Memory B cell (primary cell): ENCODE results near the gene S100A2.

Experiments
- ATAC-seq: fragments of 150-1000 bp; cut with Tn5 transposase; 2 replicates; pipeline ENCODE4 v1.10.0; 2021; ENCODE audit warnings: low read depth, mild to moderate bottlenecking, moderate library complexity
- DNase-seq, 2 donors: peaks; one replicate each; pipeline ENCODE4 v3.0.0; 2022; ENCODE audit warnings: low spot score in 2 of 2
- H3K27ac Mint-ChIP-seq: one replicate; pipeline ENCODE4 v1.8.0; 2022; ENCODE audit warnings: mild to moderate bottlenecking, moderate library complexity, mixed read lengths
- H3K27me3 Mint-ChIP-seq: one replicate; pipeline ENCODE4 v1.8.0; 2022; ENCODE audit warnings: mixed read lengths
- H3K36me3 Mint-ChIP-seq: one replicate; pipeline ENCODE4 v1.8.0; 2022; ENCODE audit warnings: mild to moderate bottlenecking, mixed read lengths
- H3K4me1 Mint-ChIP-seq: one replicate; pipeline ENCODE4 v1.8.0; 2022; ENCODE audit warnings: mixed read lengths
- H3K4me3 Mint-ChIP-seq: one replicate; pipeline ENCODE4 v1.8.0; 2022; ENCODE audit warnings: mild to moderate bottlenecking, moderate library complexity, mixed read lengths
- H3K9me3 Mint-ChIP-seq: one replicate; pipeline ENCODE4 v1.8.0; 2022; ENCODE audit warnings: mixed read lengths

S100A2 gene

DNA sequence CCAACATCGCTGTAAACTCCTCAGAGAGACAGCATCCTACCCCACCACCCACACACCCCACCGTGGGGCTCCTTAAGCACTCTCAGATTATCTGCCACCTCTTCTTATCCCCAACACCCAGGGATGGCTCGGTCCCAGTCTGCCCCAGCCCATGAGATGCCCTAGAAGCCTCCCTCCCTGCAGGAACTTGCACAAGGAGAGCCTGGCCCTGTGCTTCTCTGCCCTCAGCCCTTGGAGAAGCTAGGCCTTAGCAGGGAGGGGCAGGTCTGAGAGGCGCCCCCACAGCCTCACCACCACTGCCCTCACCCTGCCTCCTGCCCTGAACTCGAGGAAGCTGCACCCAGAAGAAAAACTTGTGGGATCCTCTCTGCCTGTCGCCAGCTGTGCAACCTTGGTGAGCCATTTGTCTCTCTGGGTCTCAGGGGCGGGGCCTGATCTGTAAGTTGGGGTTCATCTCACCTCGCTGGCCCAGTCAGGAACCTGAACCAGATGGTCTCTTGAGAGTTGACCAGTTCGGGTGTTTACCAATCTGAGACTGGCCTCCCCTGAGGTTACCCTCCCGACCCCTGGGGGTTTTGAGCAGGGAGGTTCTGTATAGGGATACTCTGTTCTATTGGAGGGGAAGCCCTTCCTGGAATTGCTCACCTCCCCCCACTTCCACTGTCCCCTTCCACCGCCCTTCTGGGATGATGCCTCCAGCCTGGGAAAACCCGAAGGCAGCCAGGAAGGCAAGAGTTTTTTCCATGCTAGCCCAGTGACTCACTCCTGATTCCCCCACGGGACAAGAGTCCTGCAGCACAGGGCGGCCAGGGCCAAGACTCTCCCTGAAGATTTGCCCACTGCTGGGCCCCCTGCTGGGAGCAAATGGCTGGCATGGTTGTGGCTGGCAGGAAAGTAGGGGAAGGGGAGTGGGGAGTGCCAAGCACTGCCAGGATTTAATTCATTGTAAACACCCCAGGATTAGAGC lies 16.6 kb downstream of the S100A2 start, which contains the start of gene S100A3:
Gene S100A3, minus strand, starts transcription at position 537 of the 967 bp plus-strand sequence. CDS start 773 bp downstream, outside the sequence.
- Mint-ChIP-seq H3K4me3 (no peak within 1 kb of the TSS), H3K27ac (no peak within 1 kb of the TSS)

DNA sequence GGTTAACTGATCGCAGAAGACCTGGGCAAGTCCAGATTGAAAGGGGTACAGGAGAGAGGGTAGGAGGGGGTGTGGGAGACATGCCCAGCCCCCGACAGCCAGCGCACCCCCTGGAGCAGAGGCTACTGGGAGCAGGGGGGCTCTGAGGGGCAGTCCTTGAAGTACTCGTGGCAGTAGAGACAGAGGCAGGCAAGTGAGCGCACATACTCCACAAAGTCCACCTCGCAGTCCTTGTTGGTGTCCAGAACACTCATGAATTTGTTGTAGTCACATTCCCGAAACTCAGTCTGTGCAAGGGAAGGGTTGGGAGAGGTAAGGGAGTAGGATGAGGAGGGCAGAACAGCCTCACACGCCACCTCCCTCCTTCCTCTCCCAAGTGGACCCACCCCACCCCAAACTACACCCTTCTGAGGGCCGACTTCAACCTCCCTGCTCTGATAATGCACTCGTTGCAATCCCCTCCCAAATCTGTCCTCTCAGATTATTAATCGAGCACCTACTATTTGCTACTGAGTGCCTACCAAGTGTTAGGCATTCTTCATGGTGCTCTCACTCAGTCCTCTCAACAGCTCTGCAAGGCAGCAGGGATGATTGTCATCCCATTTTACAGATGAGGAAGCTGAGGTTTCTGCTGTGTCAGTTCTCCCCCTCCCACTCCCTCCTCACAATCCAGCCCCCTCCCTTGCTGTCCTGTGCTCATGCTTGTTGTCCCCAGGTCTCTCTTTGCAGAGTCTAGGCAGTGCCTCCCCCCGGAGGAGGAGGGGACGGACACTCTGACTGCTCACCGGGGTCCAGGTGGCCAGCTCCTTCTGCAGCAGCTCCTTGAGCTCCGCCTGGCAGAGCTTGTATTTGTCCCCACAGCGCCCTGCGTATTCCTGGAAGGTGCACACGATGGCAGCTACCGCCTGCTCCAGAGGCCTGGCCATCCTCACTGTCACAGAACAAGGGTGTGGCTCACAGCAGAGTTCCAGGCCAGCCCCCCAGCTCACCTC lies 17.8 kb downstream of the S100A2 start:
- Mint-ChIP-seq H3K27ac (no peak overlapping the region), H3K4me1 (peaks cover 26% of the 10 kb centered on the region), H3K9me3 (no peaks in the 10 kb centered on the region), H3K36me3 (peaks cover 4% of the 10 kb centered on the region), H3K27me3 (peaks cover 2% of the 10 kb centered on the region), H3K4me3 (no peak overlapping the region)
- ATAC-seq (no peak), DNase-seq (no peak)

More for the DNA sequence above, 16.6 kb downstream of the S100A2 start, which contains the start of gene S100A3:
- Mint-ChIP-seq H3K4me1 (peaks cover 24% of the 10 kb centered on the region), H3K36me3 (peaks cover 2% of the 10 kb centered on the region), H3K27me3 (peaks cover 2% of the 10 kb centered on the region), H3K9me3 (no peaks in the 10 kb centered on the region)
- DNase-seq: no peak
- no peak for ATAC-seq

DNA sequence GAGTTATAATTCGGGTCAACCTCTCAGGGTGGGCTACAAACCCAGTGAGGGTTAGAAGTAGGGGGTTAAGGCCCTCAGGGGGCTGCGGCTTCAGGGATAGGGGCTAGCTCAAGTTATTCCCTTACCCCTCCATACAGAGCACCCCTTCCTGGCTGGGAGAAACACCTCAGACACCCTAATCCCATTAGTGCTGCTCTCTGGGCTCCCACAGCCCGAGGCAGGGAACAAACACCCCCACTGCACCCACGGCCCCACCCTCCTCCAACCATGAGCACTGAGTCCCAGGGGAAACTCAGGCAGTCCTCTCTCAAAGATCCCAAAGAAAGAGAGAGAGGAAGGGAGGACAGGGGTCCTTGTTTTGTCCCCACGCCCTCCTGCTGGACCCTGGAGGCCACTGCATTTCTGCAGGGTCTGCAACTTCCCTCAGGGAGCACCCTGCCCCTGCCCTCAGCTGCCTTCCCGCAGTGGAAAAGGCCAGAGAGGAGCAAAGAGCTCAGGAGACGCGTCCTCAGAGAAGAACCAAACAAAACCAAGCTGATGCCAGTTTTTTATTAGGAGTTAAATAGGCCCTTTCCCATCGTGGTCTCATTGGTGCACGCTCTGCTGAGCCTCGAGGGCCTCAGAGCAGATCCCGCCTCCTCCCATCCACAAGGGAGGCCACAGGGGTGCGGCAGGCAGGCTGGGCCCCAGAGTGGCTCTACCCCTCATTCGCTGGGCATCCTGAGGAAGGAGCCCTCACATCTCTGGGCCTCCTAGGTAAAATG lies 18.7 kb downstream of the S100A2 start:
- Mint-ChIP-seq H3K4me1 (peaks cover 29% of the 10 kb centered on the region), H3K36me3 (peaks cover 4% of the 10 kb centered on the region), H3K27me3 (peaks cover 2% of the 10 kb centered on the region), H3K4me3 (no peak overlapping the region), H3K27ac (no peak overlapping the region), H3K9me3 (no peaks in the 10 kb centered on the region)
- DNase-seq (no peak), ATAC-seq (no peak)

DNA sequence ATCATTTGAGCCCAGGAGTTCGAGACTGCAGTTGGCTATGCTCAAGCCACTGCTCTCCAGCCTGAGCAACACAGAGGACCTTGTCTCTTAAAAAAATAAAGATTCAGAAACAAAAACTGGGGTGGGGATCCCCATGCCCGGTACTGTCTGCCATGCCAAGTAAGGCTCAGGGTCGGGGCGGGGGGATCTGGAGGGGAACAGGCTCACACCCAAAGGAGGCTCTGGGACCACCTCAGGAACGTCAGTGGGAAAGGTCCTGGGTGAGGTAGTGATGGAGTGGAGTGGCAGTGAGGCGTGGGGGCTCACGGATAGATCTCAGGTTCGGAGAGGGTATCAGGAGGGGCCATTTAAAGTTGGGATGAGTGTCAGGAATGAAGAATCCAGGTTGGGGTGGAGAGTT lies 19.3 kb downstream of the S100A2 start:
- H3K4me1 Mint-ChIP-seq: peaks cover 35% of the 10 kb centered on the region
- no peak overlapping the region for H3K27ac Mint-ChIP-seq
- peaks cover 4% of the 10 kb centered on the region for H3K36me3 Mint-ChIP-seq
- H3K9me3 Mint-ChIP-seq: no peaks in the 10 kb centered on the region
- H3K4me3 Mint-ChIP-seq: peak overlapping the region; percentile 24
- DNase-seq (no peak), ATAC-seq (no peak)
- H3K27me3 Mint-ChIP-seq: peaks cover 2% of the 10 kb centered on the region

DNA sequence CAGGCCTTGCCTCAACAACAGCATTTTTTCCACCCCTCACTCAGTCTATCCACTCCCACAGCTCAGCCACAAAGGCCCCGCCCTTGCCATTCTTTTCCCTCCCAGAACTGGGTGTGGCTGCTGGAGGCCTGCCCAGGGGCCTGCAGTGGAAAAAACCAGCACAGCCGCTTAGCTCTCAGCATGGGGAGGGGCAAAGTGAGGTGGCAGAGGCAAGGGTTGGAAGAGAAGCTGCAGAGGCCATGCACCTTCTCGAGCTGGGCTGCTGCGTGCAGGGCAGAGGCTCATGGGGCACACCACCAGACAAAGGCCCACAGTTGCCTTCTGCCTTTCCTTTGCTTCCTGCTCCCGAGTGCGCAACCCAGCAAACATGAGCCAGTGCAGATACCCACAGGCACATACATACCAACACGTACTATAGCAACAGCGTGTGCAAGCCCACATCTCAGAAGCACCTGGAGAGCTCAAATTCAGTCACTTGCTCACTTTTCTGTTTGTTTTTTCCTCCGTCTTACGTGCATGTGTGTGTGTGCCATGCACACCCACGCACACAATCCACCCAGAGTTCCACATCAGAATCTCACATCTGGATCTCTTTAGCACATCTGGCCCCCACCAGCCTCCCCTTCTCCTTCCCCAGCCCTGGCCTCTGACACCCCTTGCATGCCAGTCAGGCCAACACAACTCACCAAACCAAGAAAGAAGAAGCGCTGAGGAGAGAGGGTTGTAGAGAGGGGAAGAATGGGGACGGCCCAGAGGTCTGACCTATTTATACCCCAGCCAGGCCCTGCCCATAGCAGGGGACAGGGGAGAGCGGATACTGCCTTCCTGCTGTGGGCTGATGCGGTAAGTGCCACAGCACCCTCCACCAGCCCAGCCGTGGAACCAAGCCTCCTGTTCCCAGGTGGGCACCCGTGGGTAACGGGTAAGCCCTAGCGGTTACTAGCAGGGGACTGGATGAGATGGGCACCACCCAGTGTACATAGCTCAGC lies 20.3 kb downstream of the S100A2 start, which contains the start of gene S100A4:
Gene S100A4, minus strand, starts transcription at position 740 of the 989 bp plus-strand sequence. CDS start 1,012 bp downstream, outside the sequence.
- Mint-ChIP-seq H3K36me3 (peaks cover 4% of the 10 kb centered on the region), H3K4me3 (peak within 1 kb of the TSS; percentile 91), H3K9me3 (no peaks in the 10 kb centered on the region), H3K27ac (peak within 1 kb of the TSS; percentile 90), H3K4me1 (peaks cover 45% of the 10 kb centered on the region), H3K27me3 (peaks cover 2% of the 10 kb centered on the region)
- DNase-seq (peak in 1 of 2 donors; percentile 32), ATAC-seq (peak; percentile 64)

DNA sequence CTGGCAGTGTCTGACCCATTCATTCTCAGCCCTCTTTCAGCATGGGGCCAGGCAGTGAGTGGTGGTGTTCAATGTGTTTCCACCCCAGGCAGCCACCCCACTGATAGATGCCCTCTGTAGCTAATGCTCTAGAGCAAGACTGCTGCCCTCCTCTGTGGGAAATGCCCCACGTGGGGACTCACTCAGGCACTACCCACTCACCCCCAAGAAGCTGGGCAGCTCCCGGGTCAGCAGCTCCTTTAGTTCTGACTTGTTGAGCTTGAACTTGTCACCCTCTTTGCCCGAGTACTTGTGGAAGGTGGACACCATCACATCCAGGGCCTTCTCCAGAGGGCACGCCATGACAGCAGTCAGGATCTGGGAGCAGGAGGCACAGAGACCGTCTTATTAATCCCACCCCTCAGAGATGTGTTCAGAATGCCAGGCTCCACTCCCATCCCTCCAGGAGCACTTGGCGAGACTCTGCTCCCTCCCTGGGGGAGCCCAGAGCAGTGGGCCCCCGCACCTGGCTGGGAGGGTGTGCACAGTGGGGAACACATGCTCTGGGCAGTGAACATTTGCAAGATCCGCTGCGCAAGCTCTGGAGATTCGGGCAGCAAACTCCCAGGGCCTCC lies 21.1 kb downstream of the S100A2 start:
- peak overlapping the region; percentile 91 for H3K4me3 Mint-ChIP-seq
- DNase-seq: no peak
- H3K4me1 Mint-ChIP-seq: peaks cover 53% of the 10 kb centered on the region
- peak overlapping the region; percentile 90 for H3K27ac Mint-ChIP-seq
- no peaks in the 10 kb centered on the region for H3K9me3 Mint-ChIP-seq
- H3K27me3 Mint-ChIP-seq: no peaks in the 10 kb centered on the region
- peaks cover 4% of the 10 kb centered on the region for H3K36me3 Mint-ChIP-seq
- ATAC-seq: no peak

DNA sequence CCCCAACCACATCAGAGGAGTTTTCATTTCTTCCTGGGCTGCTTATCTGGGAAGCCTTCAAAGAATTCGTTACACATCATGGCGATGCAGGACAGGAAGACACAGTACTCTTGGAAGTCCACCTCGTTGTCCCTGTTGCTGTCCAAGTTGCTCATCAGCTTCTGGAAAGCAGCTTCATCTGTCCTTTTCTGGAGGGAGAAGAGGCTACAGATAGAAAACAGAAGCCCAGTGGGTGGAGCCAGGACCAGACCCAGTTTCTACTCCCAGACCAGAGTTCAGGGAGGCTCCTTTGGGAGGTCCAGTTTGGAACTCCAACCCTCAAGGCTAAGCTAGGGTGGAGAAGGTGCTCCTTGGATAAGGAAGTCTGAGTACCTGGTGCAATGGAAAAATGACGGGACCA lies 21.9 kb downstream of the S100A2 start:
- Mint-ChIP-seq H3K27me3 (no peaks in the 10 kb centered on the region), H3K4me3 (no peak overlapping the region), H3K9me3 (no peaks in the 10 kb centered on the region), H3K4me1 (peaks cover 55% of the 10 kb centered on the region), H3K27ac (no peak overlapping the region), H3K36me3 (peaks cover 4% of the 10 kb centered on the region)
- DNase-seq (no peak), ATAC-seq (no peak)

DNA sequence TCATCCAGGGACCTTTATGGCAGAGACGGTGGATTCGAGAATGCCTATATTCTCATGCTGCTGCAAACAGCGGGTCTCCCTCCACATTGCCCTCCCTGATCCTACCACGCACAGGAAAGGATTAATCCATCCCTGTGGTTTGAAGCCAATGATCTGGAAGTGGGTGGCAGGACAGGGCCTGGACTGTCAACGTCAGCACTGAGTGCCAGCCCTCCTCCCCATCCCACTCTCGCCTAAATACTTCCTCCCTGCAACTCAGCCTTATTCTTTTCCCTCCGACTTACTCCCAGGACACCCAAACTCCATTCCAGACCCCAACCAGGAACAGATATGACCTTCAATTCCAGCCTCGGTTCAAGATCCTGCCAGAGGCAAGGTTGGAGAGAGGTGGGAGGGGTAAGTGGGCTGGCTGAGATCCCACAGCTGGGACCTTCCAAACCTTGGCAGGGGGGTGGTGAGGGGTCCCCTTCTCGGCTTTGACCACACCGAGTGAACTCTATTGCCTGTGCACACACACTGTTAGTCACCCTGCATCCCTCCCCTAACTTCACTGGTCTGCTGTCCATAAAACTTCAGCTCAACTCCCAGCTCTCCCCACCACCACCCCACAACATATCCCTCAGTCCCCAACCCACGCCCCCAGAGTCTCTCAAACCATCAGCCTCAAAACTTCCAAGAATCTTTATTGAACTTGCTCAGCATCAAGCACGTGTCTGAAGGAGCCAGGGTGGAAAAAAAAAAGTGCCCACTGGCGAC lies 22.5 kb downstream of the S100A2 start:
- DNase-seq (no peak), ATAC-seq (no peak)
- peaks cover 55% of the 10 kb centered on the region for H3K4me1 Mint-ChIP-seq
- H3K36me3 Mint-ChIP-seq: peaks cover 4% of the 10 kb centered on the region
- H3K9me3 Mint-ChIP-seq: no peaks in the 10 kb centered on the region
- H3K4me3 Mint-ChIP-seq: no peak overlapping the region
- H3K27me3 Mint-ChIP-seq: no peaks in the 10 kb centered on the region
- H3K27ac Mint-ChIP-seq: no peak overlapping the region

DNA sequence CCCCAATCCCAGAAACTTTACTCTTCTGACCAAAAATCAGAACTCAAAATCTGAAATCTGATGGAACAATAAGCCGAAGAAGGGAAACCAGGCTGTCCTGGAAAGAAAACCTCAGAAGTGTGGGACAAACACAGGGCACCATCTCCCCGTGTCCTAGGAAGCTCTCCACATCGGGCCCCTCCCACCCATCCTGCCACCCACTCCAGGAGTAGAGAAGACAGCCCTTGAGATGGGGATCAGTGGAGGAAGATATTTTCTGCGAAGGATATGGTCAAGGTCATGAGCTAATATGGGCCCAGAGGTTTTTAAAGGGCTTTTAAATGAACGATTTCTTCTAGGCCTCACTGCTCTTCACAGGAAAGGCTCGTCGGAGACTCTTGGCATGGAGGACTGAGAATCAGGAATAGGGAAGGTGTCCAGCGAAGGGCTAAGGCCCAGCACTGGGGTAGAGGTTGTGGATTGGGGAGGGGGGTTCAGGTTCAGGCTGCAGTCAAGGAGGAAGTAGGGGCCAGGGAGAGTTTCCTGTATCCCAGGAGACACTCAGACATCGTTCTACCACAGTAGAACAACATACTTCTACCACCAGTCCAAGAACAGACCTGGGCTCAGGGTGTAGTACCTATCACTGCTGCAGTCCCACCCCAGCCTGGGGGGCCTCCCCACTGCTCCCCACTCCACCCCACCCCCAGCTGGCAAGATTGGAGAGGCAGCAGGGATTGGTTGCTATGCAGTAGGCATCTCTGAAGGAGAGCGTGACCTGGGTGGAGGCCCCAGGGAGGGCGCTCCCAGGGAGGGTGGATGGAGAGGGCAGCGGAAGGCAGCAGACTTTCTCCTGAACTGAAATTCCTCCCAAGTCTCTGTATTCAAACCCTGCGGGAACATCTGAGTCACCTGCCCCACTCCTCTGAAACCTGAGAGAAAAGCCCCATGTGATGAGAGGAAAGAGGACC lies 23.7 kb downstream of the S100A2 start:
- H3K27me3 Mint-ChIP-seq: no peaks in the 10 kb centered on the region
- H3K36me3 Mint-ChIP-seq: peaks cover 4% of the 10 kb centered on the region
- no peaks in the 10 kb centered on the region for H3K9me3 Mint-ChIP-seq
- peaks cover 56% of the 10 kb centered on the region for H3K4me1 Mint-ChIP-seq
- H3K4me3 Mint-ChIP-seq: peak overlapping the region; percentile 61
- peak overlapping the region; percentile 51 for H3K27ac Mint-ChIP-seq
- DNase-seq: no peak
- ATAC-seq: no peak

DNA sequence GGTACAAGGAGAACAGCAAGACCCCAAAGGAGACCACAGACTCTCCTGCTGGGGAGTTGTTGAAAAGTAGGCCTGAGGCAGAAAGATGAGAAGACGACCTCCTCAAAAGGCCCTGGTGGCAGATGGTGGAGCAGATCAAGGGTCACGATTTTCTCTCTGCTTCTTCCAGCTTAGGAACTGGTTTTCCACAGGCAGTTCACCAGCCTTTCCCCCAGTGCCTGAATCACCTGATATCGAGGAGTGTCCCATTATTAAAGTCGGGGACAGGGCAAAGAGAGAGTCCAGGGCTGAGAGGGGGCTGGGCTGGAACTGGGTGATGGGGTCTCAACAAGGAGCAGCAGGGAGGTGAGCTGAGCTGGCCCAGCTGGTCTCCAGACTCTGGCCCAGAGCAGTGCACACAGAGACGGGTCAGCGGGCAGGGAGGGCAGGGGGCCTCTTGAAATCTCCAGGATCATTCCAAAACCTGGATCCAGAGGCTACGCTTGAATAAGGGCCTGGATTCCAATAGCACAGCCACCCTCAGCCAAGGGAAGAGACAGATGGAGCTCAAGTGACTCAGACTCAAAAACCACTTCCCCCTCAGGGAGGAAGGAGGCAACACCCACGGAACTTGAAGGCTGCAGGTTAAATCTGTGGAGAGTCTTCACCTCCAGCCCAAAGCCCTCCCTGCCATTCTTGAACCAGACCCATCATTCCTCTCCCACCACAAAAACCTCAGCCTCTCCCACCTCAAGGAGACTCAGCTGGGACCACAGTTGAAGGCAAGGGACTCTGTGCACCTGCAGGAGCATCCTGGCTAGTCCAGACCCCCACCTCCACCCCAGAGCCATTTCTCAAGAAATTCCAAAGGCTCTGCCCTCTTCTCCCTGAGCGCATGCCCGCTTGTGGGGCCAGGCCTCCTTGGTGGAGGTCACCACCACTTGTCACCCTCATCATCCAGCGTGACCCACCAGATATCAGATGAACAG lies 25.0 kb downstream of the S100A2 start, which contains the start of gene S100A5:
Gene S100A5, minus strand, starts transcription at position 541 of the 968 bp plus-strand sequence. CDS start 743 bp downstream, outside the sequence.
- peak; percentile 35 for ATAC-seq

More for the DNA sequence above, 25.0 kb downstream of the S100A2 start, which contains the start of gene S100A5:
- Mint-ChIP-seq H3K27me3 (no peaks in the 10 kb centered on the region), H3K4me1 (peaks cover 58% of the 10 kb centered on the region), H3K27ac (peak within 1 kb of the TSS; percentile 51), H3K36me3 (peaks cover 4% of the 10 kb centered on the region), H3K4me3 (peak within 1 kb of the TSS; percentile 61), H3K9me3 (no peaks in the 10 kb centered on the region)
- no peak for DNase-seq
